HepG2 (cell line): ENCODE measurements around the gene NINJ2. TPM values are rescaled to one million over a fixed set of nuclear protein-coding genes. Genes with fewer than 3 reads are reported as not detected.
A peak's percentile ranks its signal among the peaks of the same experiment; 100 is the strongest.

Source experiments
- CHD4 ChIP-seq: fragments of 200-600 bp; sonication (generic); IDR thresholded peaks from 2 replicates; pipeline ENCODE4 v1.7.0; 2017; ENCODE audit warnings: mild to moderate bottlenecking, low read length, borderline replicate concordance
- FOXP1 ChIP-seq, 2 experiments: fragments of 450-650 bp in 1 of 2; IDR thresholded peaks; 2 replicates each; pipeline ENCODE4 v1.6.1; 2017 to 2018; ENCODE audit warnings: antibody characterized with exemption in 1 of 2
- HNF4G ChIP-seq, 2 experiments: sonication (generic) in 1 of 2; formaldehyde crosslinking in 1 of 2; IDR thresholded peaks; 2 replicates each; pipeline versions ENCODE4 v1.4.0 to v1.6.1; 2011 to 2020; ENCODE audit warnings: borderline replicate concordance in 2 of 2, low read depth in 2 of 2, mild to moderate bottlenecking in 2 of 2, low read length in 1 of 2, missing genetic modification reagents in 1 of 2, moderate library complexity in 1 of 2
- KAT8 ChIP-seq: IDR thresholded peaks from 2 replicates; pipeline ENCODE4 v1.6.1; 2016; ENCODE audit warnings: missing genetic modification reagents, missing compliant biosample characterization
- MAFF ChIP-seq: IDR thresholded peaks from 2 replicates; pipeline ENCODE4 v1.6.1; 2011; ENCODE audit warnings: low read depth, low read length, improper control_type of control experiment
- NFIB ChIP-seq: sonication (generic); formaldehyde crosslinking; IDR thresholded peaks from 2 replicates; pipeline ENCODE4 v1.9.0; 2021; ENCODE audit warnings: missing genetic modification reagents, mild to moderate bottlenecking, borderline replicate concordance
- POGZ ChIP-seq: sonication (generic); formaldehyde crosslinking; IDR thresholded peaks from 2 replicates; pipeline ENCODE4 v1.4.0; 2020; ENCODE audit warnings: mild to moderate bottlenecking, missing genetic modification reagents
- TBX2 ChIP-seq: sonication (generic); formaldehyde crosslinking; IDR thresholded peaks from 2 replicates; pipeline ENCODE4 v1.5.0; 2020; ENCODE audit warnings: missing genetic modification reagents, mild to moderate bottlenecking, borderline replicate concordance
- TCF7L2 ChIP-seq: IDR thresholded peaks from 2 replicates; pipeline ENCODE4 v1.6.1; 2011; ENCODE audit warnings: mild to moderate bottlenecking, low read depth, low read length, moderate library complexity
- ZMYM2 ChIP-seq: sonication (generic); formaldehyde crosslinking; IDR thresholded peaks from 2 replicates; pipeline ENCODE4 v1.8.0; 2022; ENCODE audit warnings: mild to moderate bottlenecking, missing genetic modification reagents
- ZNF12 ChIP-seq: sonication (generic); formaldehyde crosslinking; IDR thresholded peaks from 2 replicates; pipeline ENCODE4 v1.5.0; 2020; ENCODE audit warnings: missing genetic modification reagents
- ZNF274 ChIP-seq: sonication (generic); formaldehyde crosslinking; IDR thresholded peaks from 2 replicates; pipeline ENCODE4 v1.5.1; 2020; ENCODE audit warnings: mild to moderate bottlenecking, missing genetic modification reagents
- ZNF30 ChIP-seq: sonication (generic); formaldehyde crosslinking; IDR thresholded peaks from 2 replicates; pipeline ENCODE4 v1.5.0; 2020; ENCODE audit warnings: mild to moderate bottlenecking, missing genetic modification reagents
- ZNF326 ChIP-seq: sonication (generic); formaldehyde crosslinking; IDR thresholded peaks from 2 replicates; pipeline ENCODE4 v1.4.0; 2020; ENCODE audit warnings: missing genetic modification reagents, borderline replicate concordance
- ZNF510 ChIP-seq: sonication (generic); formaldehyde crosslinking; IDR thresholded peaks from 2 replicates; pipeline ENCODE4 v1.4.0; 2020; ENCODE audit warnings: low read depth, mild to moderate bottlenecking, missing genetic modification reagents
- ZNF775 ChIP-seq: sonication (generic); formaldehyde crosslinking; IDR thresholded peaks from 2 replicates; pipeline ENCODE4 v1.4.0; 2020; ENCODE audit warnings: missing genetic modification reagents, mild to moderate bottlenecking, moderate library complexity, borderline replicate concordance
- ZNF792 ChIP-seq: IDR thresholded peaks from 2 replicates; pipeline ENCODE4 v1.6.1; 2016
- polyA plus RNA-seq, 8 experiments: library from polyadenylated mRNA; depleted of rRNA in 3 of 8; stranded (reverse) in 7 of 8; unstranded in 1 of 8; fragments of >200 nt; fragmentation: Illumina TruSeq in 4 of 8; extraction: Trizol in 4 of 8; gene quantifications; 2 replicates each; pipeline versions ENCODE4 v1.2.1 to v1.2.3, GENCODE V29; 2011 to 2016; ENCODE audit warnings: low read depth in 4 of 8, missing spikeins in 1 of 8, mixed read lengths in 1 of 8; ENCODE audit not compliant: insufficient read depth in 1 of 8
- total RNA-seq, 5 experiments: library from RNA; depleted of rRNA; stranded (reverse); fragments of >200 nt; fragmentation: Illumina TruSeq; extraction: Trizol; gene quantifications; 2 replicates each; pipeline ENCODE4 v1.2.3, GENCODE V29; 2016; ENCODE audit warnings: low read depth in 1 of 5
- TF ChIP-seq, protein P1 (sequence below), 2 experiments: sonication (generic) in 1 of 2; formaldehyde crosslinking in 1 of 2; IDR thresholded peaks; 2 replicates each; pipeline versions ENCODE4 v1.4.0 to v1.6.1; 2016 to 2020; ENCODE audit warnings: borderline replicate concordance in 1 of 2, low read depth in 1 of 2, mild to moderate bottlenecking in 1 of 2, missing genetic modification reagents in 1 of 2
- TF ChIP-seq, protein P2 (sequence below): IDR thresholded peaks from 2 replicates; pipeline ENCODE4 v1.6.1; 2018; ENCODE audit warnings: missing genetic modification reagents
- TF ChIP-seq, protein P3 (sequence below): sonication (generic); formaldehyde crosslinking; IDR thresholded peaks from 2 replicates; pipeline ENCODE4 v1.5.0; 2020; ENCODE audit warnings: mild to moderate bottlenecking, missing genetic modification reagents, moderate library complexity
- TF ChIP-seq, protein P4 (sequence below): IDR thresholded peaks from 2 replicates; pipeline ENCODE4 v1.6.1; 2016; ENCODE audit warnings: missing compliant biosample characterization, missing genetic modification reagents, borderline replicate concordance

The NINJ2 gene
- total and polyA plus RNA-seq, 2 of the 13 experiments (the other 11 are each of a cell fraction or from before 2014, with no cell fraction given), result 0.62 to 3.8 TPM

DNA sequence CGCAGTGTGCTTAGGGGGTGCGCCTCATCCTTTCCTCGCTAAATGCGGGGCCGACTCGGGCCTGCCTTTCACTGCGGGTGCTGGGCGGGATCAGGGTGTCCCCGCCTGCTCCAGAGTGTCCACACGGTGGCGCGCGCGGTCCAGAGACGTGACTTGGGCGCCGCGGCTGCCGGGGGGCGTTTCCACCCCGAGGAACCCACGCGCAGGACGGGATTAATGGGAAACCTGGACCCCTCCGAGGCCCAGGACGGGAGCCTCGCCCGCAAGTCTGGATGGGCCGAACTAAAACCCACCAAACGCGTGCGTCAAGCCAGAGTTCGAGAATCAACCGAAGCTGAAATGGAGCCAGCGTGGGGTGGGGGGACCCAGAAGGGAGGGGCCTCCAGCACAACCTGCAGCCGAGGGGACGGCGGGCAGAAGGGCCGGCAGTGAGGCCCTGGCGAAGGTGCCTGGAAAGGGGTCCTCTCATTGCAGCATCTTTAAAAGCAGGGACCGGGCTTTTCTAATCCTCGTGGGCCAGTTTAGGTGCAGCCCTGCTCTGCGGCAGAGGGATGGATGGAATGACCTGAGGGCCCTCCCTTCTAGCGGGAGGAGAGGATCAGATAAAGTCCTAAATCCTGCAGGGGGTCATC lies 93.3 kb downstream of the NINJ2 start (continued):
- TF ChIP-seq ZMYM2, result peak; percentile 18
- no peak for TF ChIP-seq MAFF
- TF ChIP-seq ZNF510 (CRISPR knock-in tag), result no peak
- no peak for TF ChIP-seq ZNF12 (CRISPR knock-in tag)
- TF ChIP-seq, protein P1, sequence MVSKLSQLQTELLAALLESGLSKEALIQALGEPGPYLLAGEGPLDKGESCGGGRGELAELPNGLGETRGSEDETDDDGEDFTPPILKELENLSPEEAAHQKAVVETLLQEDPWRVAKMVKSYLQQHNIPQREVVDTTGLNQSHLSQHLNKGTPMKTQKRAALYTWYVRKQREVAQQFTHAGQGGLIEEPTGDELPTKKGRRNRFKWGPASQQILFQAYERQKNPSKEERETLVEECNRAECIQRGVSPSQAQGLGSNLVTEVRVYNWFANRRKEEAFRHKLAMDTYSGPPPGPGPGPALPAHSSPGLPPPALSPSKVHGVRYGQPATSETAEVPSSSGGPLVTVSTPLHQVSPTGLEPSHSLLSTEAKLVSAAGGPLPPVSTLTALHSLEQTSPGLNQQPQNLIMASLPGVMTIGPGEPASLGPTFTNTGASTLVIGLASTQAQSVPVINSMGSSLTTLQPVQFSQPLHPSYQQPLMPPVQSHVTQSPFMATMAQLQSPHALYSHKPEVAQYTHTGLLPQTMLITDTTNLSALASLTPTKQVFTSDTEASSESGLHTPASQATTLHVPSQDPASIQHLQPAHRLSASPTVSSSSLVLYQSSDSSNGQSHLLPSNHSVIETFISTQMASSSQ (IDR thresholded peaks at IDR 0.05; ENCODE audit: low read depth), result no peak
- TF ChIP-seq, protein P1 (CRISPR knock-in tag; IDR thresholded peaks at IDR 0.05; ENCODE audit: borderline replicate concordance), result no peak
- no peak for TF ChIP-seq ZNF274 (CRISPR knock-in tag)
- TF ChIP-seq NFIB, result no peak
- TF ChIP-seq, protein P2, sequence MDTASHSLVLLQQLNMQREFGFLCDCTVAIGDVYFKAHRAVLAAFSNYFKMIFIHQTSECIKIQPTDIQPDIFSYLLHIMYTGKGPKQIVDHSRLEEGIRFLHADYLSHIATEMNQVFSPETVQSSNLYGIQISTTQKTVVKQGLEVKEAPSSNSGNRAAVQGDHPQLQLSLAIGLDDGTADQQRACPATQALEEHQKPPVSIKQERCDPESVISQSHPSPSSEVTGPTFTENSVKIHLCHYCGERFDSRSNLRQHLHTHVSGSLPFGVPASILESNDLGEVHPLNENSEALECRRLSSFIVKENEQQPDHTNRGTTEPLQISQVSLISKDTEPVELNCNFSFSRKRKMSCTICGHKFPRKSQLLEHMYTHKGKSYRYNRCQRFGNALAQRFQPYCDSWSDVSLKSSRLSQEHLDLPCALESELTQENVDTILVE (CRISPR knock-in tag), result no peak
- no peak for TF ChIP-seq KAT8 (CRISPR knock-in tag)
- TF ChIP-seq ZNF326 (CRISPR knock-in tag), result no peak
- TF ChIP-seq HNF4G (IDR thresholded peaks at IDR 0.05; ENCODE audit: borderline replicate concordance, low read depth, low read length), result no peak
- no peak for TF ChIP-seq HNF4G (CRISPR knock-in tag; IDR thresholded peaks at IDR 0.05; ENCODE audit: borderline replicate concordance, low read depth)
- TF ChIP-seq CHD4, result peak; percentile 55; the same call in 1 of the 2 replicates
- TF ChIP-seq ZNF775 (CRISPR knock-in tag), result no peak
- TF ChIP-seq ZNF30, result no peak
- peak; percentile 55; the same call in 1 of the 2 replicates for TF ChIP-seq TBX2
- TF ChIP-seq, protein P3, sequence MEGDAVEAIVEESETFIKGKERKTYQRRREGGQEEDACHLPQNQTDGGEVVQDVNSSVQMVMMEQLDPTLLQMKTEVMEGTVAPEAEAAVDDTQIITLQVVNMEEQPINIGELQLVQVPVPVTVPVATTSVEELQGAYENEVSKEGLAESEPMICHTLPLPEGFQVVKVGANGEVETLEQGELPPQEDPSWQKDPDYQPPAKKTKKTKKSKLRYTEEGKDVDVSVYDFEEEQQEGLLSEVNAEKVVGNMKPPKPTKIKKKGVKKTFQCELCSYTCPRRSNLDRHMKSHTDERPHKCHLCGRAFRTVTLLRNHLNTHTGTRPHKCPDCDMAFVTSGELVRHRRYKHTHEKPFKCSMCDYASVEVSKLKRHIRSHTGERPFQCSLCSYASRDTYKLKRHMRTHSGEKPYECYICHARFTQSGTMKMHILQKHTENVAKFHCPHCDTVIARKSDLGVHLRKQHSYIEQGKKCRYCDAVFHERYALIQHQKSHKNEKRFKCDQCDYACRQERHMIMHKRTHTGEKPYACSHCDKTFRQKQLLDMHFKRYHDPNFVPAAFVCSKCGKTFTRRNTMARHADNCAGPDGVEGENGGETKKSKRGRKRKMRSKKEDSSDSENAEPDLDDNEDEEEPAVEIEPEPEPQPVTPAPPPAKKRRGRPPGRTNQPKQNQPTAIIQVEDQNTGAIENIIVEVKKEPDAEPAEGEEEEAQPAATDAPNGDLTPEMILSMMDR (CRISPR knock-in tag), result peak; percentile 99
- TF ChIP-seq, protein P4, sequence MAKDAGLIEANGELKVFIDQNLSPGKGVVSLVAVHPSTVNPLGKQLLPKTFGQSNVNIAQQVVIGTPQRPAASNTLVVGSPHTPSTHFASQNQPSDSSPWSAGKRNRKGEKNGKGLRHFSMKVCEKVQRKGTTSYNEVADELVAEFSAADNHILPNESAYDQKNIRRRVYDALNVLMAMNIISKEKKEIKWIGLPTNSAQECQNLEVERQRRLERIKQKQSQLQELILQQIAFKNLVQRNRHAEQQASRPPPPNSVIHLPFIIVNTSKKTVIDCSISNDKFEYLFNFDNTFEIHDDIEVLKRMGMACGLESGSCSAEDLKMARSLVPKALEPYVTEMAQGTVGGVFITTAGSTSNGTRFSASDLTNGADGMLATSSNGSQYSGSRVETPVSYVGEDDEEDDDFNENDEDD (CRISPR knock-in tag), result peak; percentile 58; the same call in 1 of the 2 replicates
- TF ChIP-seq POGZ (CRISPR knock-in tag), result peak; percentile 43
- no peak for TF ChIP-seq FOXP1 (IDR thresholded peaks at IDR 0.05)
- no peak for TF ChIP-seq FOXP1 (CRISPR knock-in tag; IDR thresholded peaks at IDR 0.05)
- TF ChIP-seq ZNF792 (CRISPR knock-in tag), result peak; percentile 60; the same call in 1 of the 2 replicates
- TF ChIP-seq TCF7L2, result no peak
